B cell (primary cell): ENCODE data around the gene NMNAT2. TPM values are rescaled to one million over a fixed set of nuclear protein-coding genes. Genes with fewer than 3 reads are reported as not detected.

Experiments used
- ATAC-seq: fragments of 200-7000 bp; cut with Tn5 transposase; one replicate; pipeline ENCODE4 v1.10.0; 2021; ENCODE audit warnings: low read depth, mild to moderate bottlenecking, moderate number of reproducible peaks, moderate library complexity
- CTCF ChIA-PET: fragments of 350-600 bp; sonication (Branson Sonifier 250); formaldehyde crosslinking; loops from one replicate; lab custom pipeline; 2021; ENCODE audit warnings: antibody characterized with exemption, inconsistent platforms; lab: Charles Lee
- POLR2A ChIA-PET: fragments of 350-600 bp; sonication (Branson Sonifier 250); formaldehyde crosslinking; loops from one replicate; lab custom pipeline; 2021; ENCODE audit warnings: antibody characterized with exemption; lab: Charles Lee
- DNase-seq: peaks from one replicate; pipeline ENCODE4 v3.0.0; 2013
- H2AFZ ChIP-seq: 2 replicates; pipeline ENCODE4 v1.6.1; 2012; ENCODE audit warnings: mild to moderate bottlenecking, low read depth, low read length; ENCODE audit not compliant: insufficient read depth, poor library complexity, severe bottlenecking
- H3K27ac ChIP-seq, 2 donors: 1 replicate in 1 of 2; 2 replicates in 1 of 2; pipeline ENCODE4 v1.5.1; 2012 to 2013; ENCODE audit warnings: low read length in 2 of 2, mild to moderate bottlenecking in 2 of 2, moderate library complexity in 1 of 2
- H3K27me3 ChIP-seq, 4 experiments: fragments of 200-600 bp in 1 of 4; sonication (generic) in 1 of 4; replicated peaks in 1 of 4; 1 replicate in 2 of 4; 2 replicates in 2 of 4; pipeline versions ENCODE4 v1.6.1 to v1.7.0; 2013 to 2016; ENCODE audit warnings: low read length in 3 of 4, mild to moderate bottlenecking in 2 of 4, mixed read lengths in 1 of 4, moderate library complexity in 1 of 4; ENCODE audit not compliant: insufficient read depth in 4 of 4, control insufficient read depth in 3 of 4; ENCODE audit errors: control extremely low read depth in 1 of 4
- H3K36me3 ChIP-seq, 2 experiments: replicated peaks in 1 of 2; 1 replicate in 1 of 2; 2 replicates in 1 of 2; pipeline versions ENCODE4 v1.6.1 to v1.7.1; 2013; ENCODE audit warnings: low read length in 1 of 2; ENCODE audit not compliant: insufficient read depth in 2 of 2, control insufficient read depth in 1 of 2; ENCODE audit errors: control extremely low read depth in 1 of 2, extremely low read depth in 1 of 2
- H3K4me1 ChIP-seq, 2 donors: fragments of 200-600 bp in 1 of 2; sonication (generic) in 1 of 2; 1 replicate in 1 of 2; 2 replicates in 1 of 2; pipeline versions ENCODE4 v1.5.1 to v1.6.1; 2013 to 2017; ENCODE audit warnings: low read length in 2 of 2; ENCODE audit not compliant: control insufficient read depth in 2 of 2, insufficient read depth in 2 of 2
- H3K4me2 ChIP-seq: replicated peaks from 2 replicates; pipeline ENCODE3; 2012; ENCODE audit warnings: mild to moderate bottlenecking, low read depth, low read length; ENCODE audit not compliant: poor library complexity, severe bottlenecking
- H3K4me3 ChIP-seq, 5 experiments: fragments of 200-600 bp in 1 of 5; sonication (generic) in 1 of 5; 1 replicate in 3 of 5; 2 replicates in 2 of 5; pipeline versions ENCODE4 v1.5.1 to v1.7.0; 2011 to 2016; ENCODE audit warnings: low read length in 4 of 5, mild to moderate bottlenecking in 4 of 5, low read depth in 2 of 5, control low read depth in 1 of 5, moderate library complexity in 1 of 5; ENCODE audit not compliant: insufficient read depth in 1 of 5; ENCODE audit errors: control extremely low read depth in 1 of 5, extremely low read depth in 1 of 5
- H3K79me2 ChIP-seq: fragments of 200-600 bp; sonication (generic); one replicate; pipeline ENCODE4 v1.6.0; 2016; ENCODE audit warnings: low read length; ENCODE audit not compliant: control insufficient read depth, insufficient read depth
- H3K9ac ChIP-seq: fragments of 200-600 bp; sonication (generic); 2 replicates; pipeline ENCODE4 v1.6.1; 2017; ENCODE audit warnings: mild to moderate bottlenecking, low read length, moderate library complexity
- H3K9me3 ChIP-seq, 3 donors: one replicate each; pipeline versions ENCODE4 v1.6.1 to v1.7.1; 2013; ENCODE audit warnings: low read length in 2 of 3; ENCODE audit not compliant: control insufficient read depth in 2 of 3, insufficient read depth in 1 of 3; ENCODE audit errors: control extremely low read depth in 1 of 3
- H4K20me1 ChIP-seq: 2 replicates; pipeline ENCODE4 v1.6.0; 2012; ENCODE audit warnings: mild to moderate bottlenecking, low read length; ENCODE audit not compliant: insufficient read depth, control insufficient read depth, poor library complexity, severe bottlenecking
- H3K27ac Mint-ChIP-seq: one replicate; pipeline ENCODE4 v1.8.0; 2021; ENCODE audit warnings: mixed read lengths
- H3K27me3 Mint-ChIP-seq: one replicate; pipeline ENCODE4 v1.8.0; 2021; ENCODE audit warnings: mixed read lengths
- H3K4me1 Mint-ChIP-seq: one replicate; pipeline ENCODE4 v1.8.0; 2021; ENCODE audit warnings: mixed read lengths
- H3K4me3 Mint-ChIP-seq: one replicate; pipeline ENCODE4 v1.8.0; 2021; ENCODE audit warnings: mixed read lengths
- H3K9me3 Mint-ChIP-seq: one replicate; pipeline ENCODE4 v1.8.0; 2022; ENCODE audit warnings: mixed read lengths; ENCODE audit not compliant: insufficient read depth
- CTCF ChIP-seq: fragments of 200-600 bp; IDR thresholded peaks from one replicate; pipeline ENCODE4 v1.8.0; 2022; ENCODE audit warnings: antibody characterized with exemption, mild to moderate bottlenecking
- EZH2 ChIP-seq: IDR thresholded peaks from 2 replicates; pipeline ENCODE4 v1.6.1; 2012; ENCODE audit warnings: borderline replicate concordance, low read depth, mild to moderate bottlenecking, moderate library complexity, low read length; ENCODE audit not compliant: insufficient read depth, poor library complexity, severe bottlenecking
- WGBS: methylation state at CpG from one replicate; pipeline ENCODE4 v1.1.5; 2013; ENCODE audit warnings: missing lambda C conversion rate; ENCODE audit not compliant: insufficient coverage; 5-methylcytosine and 5-hydroxymethylcytosine counted together
- intact Hi-C: fragments of 100-400 bp; cut with micrococcal nuclease; formaldehyde crosslinking; loops from one replicate; pipeline ENCODE4 v1.10.0; 2022
- polyA plus RNA-seq: library from polyadenylated mRNA; depleted of rRNA; stranded (reverse); fragments of >200 nt; gene quantifications from 2 replicates; pipeline ENCODE4 v1.2.3, GENCODE V29; 2012
- total RNA-seq, 2 donors: library from RNA; stranded (reverse); fragments of 120-200 nt in 1 of 2; gene quantifications; 1 replicate in 1 of 2; 2 replicates in 1 of 2; pipeline versions ENCODE4 v1.2.3 to v1.2.4, GENCODE V29; 2013 to 2022

The NMNAT2 gene
- total and polyA plus RNA-seq, 2 donors (not counting 1 experiment from before 2014, with no cell fraction given) = not detected

GRCh38 chr1:183290628-183291027 lies 127.6 kb downstream of the NMNAT2 start:
- CTCF ChIA-PET = interaction anchor here (2.2 kb wide), 1 partner anchor 9 kb away, joined by 8 read pairs; no protein-coding TSS in a partner anchor

GRCh38 chr1:183289051-183289496 lies 129.1 kb downstream of the NMNAT2 start:
- Histone ChIP-seq H3K4me1 (no peaks in the 10 kb centered on the region), H3K4me2 (no peak overlapping the region), H2AFZ (no peak overlapping the region), H3K79me2 (no peaks in the 10 kb centered on the region), H4K20me1 (no peaks in the 10 kb centered on the region), H3K4me3 (no peak overlapping the region), H3K36me3 (no peaks in the 10 kb centered on the region), H3K9ac (no peak overlapping the region), H3K27me3 (no peaks in the 10 kb centered on the region), H3K9me3 (peaks cover 0 to 5% (median 0%) of the 10 kb centered on the region in 3 donors), H3K27ac (no peak overlapping the region)
- no peak for TF ChIP-seq CTCF
- TF ChIP-seq EZH2 = no peak
- H3K27me3 Mint-ChIP-seq = peaks cover 19% of the 10 kb centered on the region
- POLR2A ChIA-PET = no interaction called here
- WGBS = 94% methylated on average over 8 of the region's 9 CpGs
- DNase-seq = no peak
- no peak overlapping the region for H3K27ac Mint-ChIP-seq
- intact Hi-C loops = no loop called here
- ATAC-seq = no peak
- no peak overlapping the region for H3K4me3 Mint-ChIP-seq
- CTCF ChIA-PET = interaction anchor here (2.2 to 3.2 kb wide), 2 partner anchors 7 to 12 kb away, joined by 8 to 11 read pairs; no protein-coding TSS in a partner anchor
- H3K4me1 Mint-ChIP-seq = no peaks in the 10 kb centered on the region
- no peaks in the 10 kb centered on the region for H3K9me3 Mint-ChIP-seq

More at GRCh38 chr1:183290628-183291027, 127.6 kb downstream of the NMNAT2 start:
- H3K9me3 ChIP-seq = peaks cover 0 to 5% (median 0%) of the 10 kb centered on the region in 3 donors
- Mint-ChIP-seq H3K4me1 (no peaks in the 10 kb centered on the region), H3K4me3 (no peak overlapping the region), H3K27me3 (peaks cover 8% of the 10 kb centered on the region), H3K9me3 (no peaks in the 10 kb centered on the region), H3K27ac (no peak overlapping the region)
- H2AFZ ChIP-seq = no peak overlapping the region
- H3K79me2 ChIP-seq = no peaks in the 10 kb centered on the region
- H3K4me3 ChIP-seq = no peak overlapping the region
- H3K36me3 ChIP-seq = no peaks in the 10 kb centered on the region
- DNase-seq (no peak), ATAC-seq (no peak)
- no peaks in the 10 kb centered on the region for H3K27me3 ChIP-seq
- intact Hi-C loops = no loop called here
- H4K20me1 ChIP-seq = no peaks in the 10 kb centered on the region
- H3K4me1 ChIP-seq = no peaks in the 10 kb centered on the region
- 88% methylated on average over 6 of the region's 6 CpGs for WGBS
- no peak overlapping the region for H3K9ac ChIP-seq
- H3K4me2 ChIP-seq = no peak overlapping the region
- POLR2A ChIA-PET = no interaction called here
- TF ChIP-seq EZH2 = no peak
- TF ChIP-seq CTCF = no peak
- no peak overlapping the region for H3K27ac ChIP-seq
